Fibroblast of mammary gland (primary cell): ENCODE data around the gene NUDT14.

Experiments
- DNase-seq: peaks from one replicate; pipeline ENCODE4 v3.0.0-alpha.2; 2010; ENCODE audit warnings: low read depth
- H3K4me3 ChIP-seq: 2 replicates; pipeline ENCODE4 v1.5.1; 2011; ENCODE audit warnings: low read depth, mild to moderate bottlenecking, low read length, moderate library complexity; ENCODE audit not compliant: control insufficient read depth
- TF ChIP-seq, protein P1 (sequence below): conservative IDR thresholded peaks from 2 replicates; pipeline ENCODE4 v1.5.1; 2011; ENCODE audit warnings: low read depth, low read length, inconsistent platforms; ENCODE audit not compliant: control insufficient read depth, insufficient read depth

The NUDT14 gene

GRCh38 chr14:105139831-105140239 is 41.3 kb downstream of the NUDT14 start:
- DNase-seq: no peak
- no peak overlapping the region for H3K4me3 ChIP-seq
- TF ChIP-seq, protein P1, sequence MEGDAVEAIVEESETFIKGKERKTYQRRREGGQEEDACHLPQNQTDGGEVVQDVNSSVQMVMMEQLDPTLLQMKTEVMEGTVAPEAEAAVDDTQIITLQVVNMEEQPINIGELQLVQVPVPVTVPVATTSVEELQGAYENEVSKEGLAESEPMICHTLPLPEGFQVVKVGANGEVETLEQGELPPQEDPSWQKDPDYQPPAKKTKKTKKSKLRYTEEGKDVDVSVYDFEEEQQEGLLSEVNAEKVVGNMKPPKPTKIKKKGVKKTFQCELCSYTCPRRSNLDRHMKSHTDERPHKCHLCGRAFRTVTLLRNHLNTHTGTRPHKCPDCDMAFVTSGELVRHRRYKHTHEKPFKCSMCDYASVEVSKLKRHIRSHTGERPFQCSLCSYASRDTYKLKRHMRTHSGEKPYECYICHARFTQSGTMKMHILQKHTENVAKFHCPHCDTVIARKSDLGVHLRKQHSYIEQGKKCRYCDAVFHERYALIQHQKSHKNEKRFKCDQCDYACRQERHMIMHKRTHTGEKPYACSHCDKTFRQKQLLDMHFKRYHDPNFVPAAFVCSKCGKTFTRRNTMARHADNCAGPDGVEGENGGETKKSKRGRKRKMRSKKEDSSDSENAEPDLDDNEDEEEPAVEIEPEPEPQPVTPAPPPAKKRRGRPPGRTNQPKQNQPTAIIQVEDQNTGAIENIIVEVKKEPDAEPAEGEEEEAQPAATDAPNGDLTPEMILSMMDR: no peak

- no peak for DNase-seq
- H3K4me3 ChIP-seq: no peak overlapping the region
- TF ChIP-seq, protein P1: no peak
These were observed 41.8 kb downstream of the NUDT14 start for GRCh38 chr14:105139212-105139825.

GRCh38 chr14:105138551-105139111 is 42.5 kb downstream of the NUDT14 start:
- DNase-seq: no peak
- no peak overlapping the region for H3K4me3 ChIP-seq
- TF ChIP-seq, protein P1: no peak

- DNase-seq: no peak
- TF ChIP-seq, protein P1: no peak
- no peak overlapping the region for H3K4me3 ChIP-seq
These were observed 43.0 kb downstream of the NUDT14 start for GRCh38 chr14:105138021-105138541.

DNA sequence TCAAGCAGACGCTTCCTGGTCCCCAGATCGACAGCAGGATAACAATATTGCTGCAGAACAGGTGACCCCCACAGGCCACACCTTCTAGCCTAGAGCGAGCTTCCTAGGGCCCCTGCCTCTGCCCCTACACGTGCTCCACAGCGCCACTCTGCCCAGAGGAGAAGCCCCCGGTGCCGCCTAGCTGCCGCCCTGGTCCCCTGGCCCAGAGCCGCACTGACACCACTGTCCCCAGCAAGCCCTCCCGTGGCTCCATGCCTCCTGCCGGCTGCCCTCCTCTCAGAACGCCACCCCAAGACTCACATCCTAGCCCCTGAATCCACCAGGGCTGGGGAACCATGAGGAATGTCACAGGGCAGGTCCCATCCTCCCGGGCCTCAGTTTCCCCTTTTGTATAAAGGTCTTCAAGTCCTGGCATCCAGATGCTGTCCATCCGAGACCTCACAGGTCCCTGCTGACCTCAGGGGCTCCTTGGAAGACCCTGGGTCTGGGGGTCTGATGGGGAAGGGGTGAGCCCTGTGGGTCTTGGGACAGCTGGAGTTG is 43.6 kb downstream of the NUDT14 start:
- TF ChIP-seq, protein P1: no peak
- DNase-seq: no peak
- no peak overlapping the region for H3K4me3 ChIP-seq

GRCh38 chr14:105136401-105137322 is 44.5 kb downstream of the NUDT14 start:
- DNase-seq: no peak
- H3K4me3 ChIP-seq: no peak overlapping the region
- TF ChIP-seq, protein P1: no peak
